ENCODE data around the gene MYO9A.
"Not testable (repeated sequence)": the region's sequence is repeated elsewhere in the genome, so short reads cannot be mapped to it uniquely, and the experiment has no call there.

Gene MYO9A

GRCh38 chr15:72011302-72011942, 106.5 kb downstream of the MYO9A start:
- DNase-seq (ENCODE audit: low read depth) = no peak
- TF ChIP-seq CTCF (IDR thresholded peaks at IDR 0.05; ENCODE audit: low read depth, low read length, missing control alignments) = no peak
- in situ Hi-C loops (cut with HindIII; ENCODE audit: low sequenced_read_pairs) = no loop called here
- no peak overlapping the region for H3K4me3 ChIP-seq (ENCODE audit: low read depth, low read length)

GRCh38 chr15:72009222-72009621, 108.7 kb downstream of the MYO9A start:
- H3K4me3 ChIP-seq (ENCODE audit: low read depth, low read length) = no peak overlapping the region
- in situ Hi-C loops (cut with HindIII; ENCODE audit: low sequenced_read_pairs) = no loop called here
- DNase-seq (ENCODE audit: low read depth) = no peak
- TF ChIP-seq CTCF (IDR thresholded peaks at IDR 0.05; ENCODE audit: low read depth, low read length, missing control alignments) = no peak

- in situ Hi-C loops (cut with HindIII; ENCODE audit: low sequenced_read_pairs) = no loop called here
- TF ChIP-seq CTCF (IDR thresholded peaks at IDR 0.05; ENCODE audit: low read depth, low read length, missing control alignments) = no peak
- no peak overlapping the region for H3K4me3 ChIP-seq (ENCODE audit: low read depth, low read length)
- DNase-seq (ENCODE audit: low read depth) = no peak
These were observed 111.6 kb downstream of the MYO9A start for GRCh38 chr15:72006382-72006781.

- H3K4me3 ChIP-seq (ENCODE audit: low read depth, low read length) = no peak overlapping the region
- no peak for DNase-seq (ENCODE audit: low read depth)
- in situ Hi-C loops (cut with HindIII; ENCODE audit: low sequenced_read_pairs) = no loop called here
- TF ChIP-seq CTCF (IDR thresholded peaks at IDR 0.05; ENCODE audit: low read depth, low read length, missing control alignments) = no peak
These were observed 112.5 kb downstream of the MYO9A start for GRCh38 chr15:72005483-72005882.

- in situ Hi-C loops (cut with HindIII; ENCODE audit: low sequenced_read_pairs) = no loop called here
- no peak for TF ChIP-seq CTCF (IDR thresholded peaks at IDR 0.05; ENCODE audit: low read depth, low read length, missing control alignments)
- no peak overlapping the region for H3K4me3 ChIP-seq (ENCODE audit: low read depth, low read length)
- no peak for DNase-seq (ENCODE audit: low read depth)
These were observed 118.1 kb downstream of the MYO9A start for GRCh38 chr15:71999807-72000206.

GRCh38 chr15:71998717-71999116, 119.2 kb downstream of the MYO9A start:
- DNase-seq (ENCODE audit: low read depth) = not testable (repeated sequence)

GRCh38 chr15:71997691-71998090, 120.3 kb downstream of the MYO9A start:
- TF ChIP-seq CTCF (IDR thresholded peaks at IDR 0.05; ENCODE audit: low read depth, low read length, missing control alignments) = no peak

More at GRCh38 chr15:71998717-71999116, 119.2 kb downstream of the MYO9A start:
- H3K4me3 ChIP-seq (ENCODE audit: low read depth, low read length); in situ Hi-C loops (cut with HindIII; ENCODE audit: low sequenced_read_pairs): not testable (repeated sequence)

More at GRCh38 chr15:71997691-71998090, 120.3 kb downstream of the MYO9A start:
- in situ Hi-C loops (cut with HindIII; ENCODE audit: low sequenced_read_pairs) = no loop called here
- peak; percentile 31 for DNase-seq (ENCODE audit: low read depth)
- H3K4me3 ChIP-seq (ENCODE audit: low read depth, low read length) = no peak overlapping the region

Data from astrocyte of the cerebellum (primary cell).